NCI-H748 (cell line): Measurements from ENCODE around the gene LRMDA.
"Not testable (repeated sequence)": the region's sequence is repeated elsewhere in the genome, so short reads cannot be mapped to it uniquely, and the experiment has no call there.

Experiments used
- DNase-seq: peaks from one replicate; lab custom pipeline; 2025; ENCODE audit not compliant: unreplicated experiment; lab: John Stamatoyannopoulos, UW

LRMDA gene

GRCh38 chr10:76584466-76584865 lies 1153.0 kb downstream of the LRMDA start:
- DNase-seq = not testable (repeated sequence)
